ENCODE measurements around the gene WDR87.

WDR87 gene

DNA sequence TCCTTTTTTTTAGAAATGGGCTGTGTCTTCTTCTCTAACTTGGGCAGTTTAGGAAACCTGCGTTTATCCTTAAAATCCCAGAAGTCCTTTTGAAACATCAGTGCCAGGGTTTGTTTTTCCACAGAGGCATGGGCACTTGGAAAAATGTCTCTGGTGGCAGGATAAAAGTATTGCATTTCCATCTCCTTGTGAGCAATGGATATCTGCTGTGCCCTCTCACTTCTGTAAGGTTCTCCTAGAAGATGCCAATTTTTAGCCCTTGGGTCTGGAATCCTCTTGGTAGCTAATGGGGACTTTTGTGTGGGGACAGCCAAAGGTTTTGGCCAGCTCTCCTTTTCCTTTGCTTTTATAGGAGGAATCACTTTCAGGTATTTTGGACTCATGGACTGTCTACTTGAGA lies 21.0 kb downstream of the WDR87 start:
- TF ChIP-seq, protein P1, sequence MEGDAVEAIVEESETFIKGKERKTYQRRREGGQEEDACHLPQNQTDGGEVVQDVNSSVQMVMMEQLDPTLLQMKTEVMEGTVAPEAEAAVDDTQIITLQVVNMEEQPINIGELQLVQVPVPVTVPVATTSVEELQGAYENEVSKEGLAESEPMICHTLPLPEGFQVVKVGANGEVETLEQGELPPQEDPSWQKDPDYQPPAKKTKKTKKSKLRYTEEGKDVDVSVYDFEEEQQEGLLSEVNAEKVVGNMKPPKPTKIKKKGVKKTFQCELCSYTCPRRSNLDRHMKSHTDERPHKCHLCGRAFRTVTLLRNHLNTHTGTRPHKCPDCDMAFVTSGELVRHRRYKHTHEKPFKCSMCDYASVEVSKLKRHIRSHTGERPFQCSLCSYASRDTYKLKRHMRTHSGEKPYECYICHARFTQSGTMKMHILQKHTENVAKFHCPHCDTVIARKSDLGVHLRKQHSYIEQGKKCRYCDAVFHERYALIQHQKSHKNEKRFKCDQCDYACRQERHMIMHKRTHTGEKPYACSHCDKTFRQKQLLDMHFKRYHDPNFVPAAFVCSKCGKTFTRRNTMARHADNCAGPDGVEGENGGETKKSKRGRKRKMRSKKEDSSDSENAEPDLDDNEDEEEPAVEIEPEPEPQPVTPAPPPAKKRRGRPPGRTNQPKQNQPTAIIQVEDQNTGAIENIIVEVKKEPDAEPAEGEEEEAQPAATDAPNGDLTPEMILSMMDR (IDR thresholded peaks at IDR 0.05; ENCODE audit: low read depth, low read length), result no peak; the same call in 1 of the 2 replicates
- Histone ChIP-seq H3K36me3 (no peaks in the 10 kb centered on the region), H3K27me3 (no peaks in the 10 kb centered on the region; the same call in 1 of the 2 replicates), H3K9me3 (no peaks in the 10 kb centered on the region; the same call in none of the 2 replicates), H3K4me1 (no peaks in the 10 kb centered on the region), H3K4me3 (ENCODE audit: low read depth, low read length) (no peak overlapping the region)
- no peak for DNase-seq

DNA sequence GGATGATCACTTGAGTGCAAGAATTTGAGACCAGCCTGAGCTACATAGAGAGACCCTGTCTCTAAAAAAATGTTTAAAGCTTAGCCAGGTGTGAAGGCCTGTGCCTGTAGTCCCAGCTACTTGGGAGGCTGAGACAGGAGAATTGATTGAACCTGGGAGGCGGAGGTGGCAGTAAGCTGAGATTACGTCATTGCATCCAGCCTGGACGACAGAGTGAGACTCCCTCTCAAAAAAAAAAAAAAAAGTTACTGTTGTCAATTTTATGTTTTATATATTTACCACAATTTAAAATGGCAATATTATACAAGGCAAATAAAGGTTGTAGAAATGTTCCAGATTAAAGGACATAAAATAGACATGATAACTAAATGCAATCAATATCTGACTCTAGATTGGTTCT lies 29.2 kb downstream of the WDR87 start:
- Histone ChIP-seq H3K36me3 (no peaks in the 10 kb centered on the region), H3K9me3 (no peaks in the 10 kb centered on the region; the same call in 1 of the 2 replicates), H3K27me3 (no peaks in the 10 kb centered on the region), H3K4me3 (ENCODE audit: low read depth, low read length) (no peak overlapping the region), H3K4me1 (no peaks in the 10 kb centered on the region)
- TF ChIP-seq, protein P1 (IDR thresholded peaks at IDR 0.05; ENCODE audit: low read depth, low read length), result no peak
- DNase-seq, result no peak

DNA sequence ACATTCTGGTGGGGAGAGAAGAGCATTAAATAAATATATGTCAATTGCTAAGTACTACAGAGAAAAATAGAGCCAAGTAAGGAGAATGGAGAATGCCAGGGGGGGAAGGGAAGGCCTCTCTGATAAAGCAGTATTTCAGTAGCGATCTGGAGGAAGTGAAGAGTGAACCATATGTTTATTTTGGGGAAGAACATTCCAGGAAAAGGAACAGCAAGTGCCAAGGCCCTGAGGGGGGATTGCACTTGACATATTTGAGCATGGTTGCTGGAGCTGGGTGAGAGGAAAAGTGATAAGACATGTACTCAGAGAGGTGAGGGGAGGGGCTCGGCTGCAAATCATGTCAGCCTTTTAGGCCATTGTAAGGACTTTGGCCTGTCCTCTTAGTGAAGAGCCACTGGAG lies 30.4 kb downstream of the WDR87 start:
- Histone ChIP-seq H3K36me3 (no peaks in the 10 kb centered on the region), H3K4me3 (ENCODE audit: low read depth, low read length) (no peak overlapping the region), H3K27me3 (no peaks in the 10 kb centered on the region), H3K9me3 (no peaks in the 10 kb centered on the region; the same call in 1 of the 2 replicates), H3K4me1 (no peaks in the 10 kb centered on the region)
- DNase-seq, result no peak
- TF ChIP-seq, protein P1 (IDR thresholded peaks at IDR 0.05; ENCODE audit: low read depth, low read length), result no peak

DNA sequence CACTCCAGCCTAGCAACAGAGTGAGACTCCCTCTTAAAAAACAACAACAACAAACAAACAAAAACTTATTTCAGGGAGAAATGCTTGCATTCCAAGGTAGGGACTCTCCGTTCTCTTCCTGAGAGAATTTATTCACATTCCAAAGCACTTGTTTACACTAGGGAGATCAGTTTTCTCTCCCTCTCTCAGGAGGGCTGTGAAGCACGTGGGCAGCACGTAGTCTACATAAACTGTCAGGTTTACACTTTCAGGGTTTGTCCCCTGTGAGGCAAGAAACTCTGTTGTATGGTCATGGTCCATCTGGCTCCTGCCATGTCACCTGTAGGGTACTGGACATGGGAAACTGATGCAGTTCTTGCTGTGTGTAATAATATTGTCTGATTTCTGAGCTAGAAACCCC lies 31.6 kb downstream of the WDR87 start:
- TF ChIP-seq, protein P1 (IDR thresholded peaks at IDR 0.05; ENCODE audit: low read depth, low read length), result no peak
- no peaks in the 10 kb centered on the region for H3K27me3 ChIP-seq
- H3K9me3 ChIP-seq, result no peaks in the 10 kb centered on the region
- DNase-seq, result no peak
- no peaks in the 10 kb centered on the region for H3K36me3 ChIP-seq
- no peak overlapping the region for H3K4me3 ChIP-seq (ENCODE audit: low read depth, low read length)
- no peaks in the 10 kb centered on the region for H3K4me1 ChIP-seq

DNA sequence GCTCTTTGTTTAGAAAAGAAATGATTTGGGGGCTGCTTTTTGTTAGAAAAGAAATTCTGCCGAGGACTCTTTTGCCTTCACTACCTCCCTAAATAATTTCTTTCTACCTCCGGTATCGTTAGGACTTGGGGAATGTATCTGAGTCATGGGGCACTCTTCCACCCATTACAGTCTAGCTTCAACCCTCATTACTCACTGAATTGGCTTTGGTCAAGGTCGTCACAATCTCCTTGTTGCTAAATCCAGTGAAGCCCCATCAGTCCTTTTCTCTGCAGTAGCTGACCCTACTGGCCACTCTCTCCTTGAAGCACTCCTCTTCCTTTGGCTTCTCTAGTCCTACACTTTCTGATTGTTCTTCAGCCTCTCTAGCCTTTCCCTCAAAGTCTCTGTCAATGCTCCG lies 34.0 kb downstream of the WDR87 start:
- TF ChIP-seq, protein P1 (IDR thresholded peaks at IDR 0.05; ENCODE audit: low read depth, low read length), result no peak
- H3K4me1 ChIP-seq, result no peaks in the 10 kb centered on the region

DNA sequence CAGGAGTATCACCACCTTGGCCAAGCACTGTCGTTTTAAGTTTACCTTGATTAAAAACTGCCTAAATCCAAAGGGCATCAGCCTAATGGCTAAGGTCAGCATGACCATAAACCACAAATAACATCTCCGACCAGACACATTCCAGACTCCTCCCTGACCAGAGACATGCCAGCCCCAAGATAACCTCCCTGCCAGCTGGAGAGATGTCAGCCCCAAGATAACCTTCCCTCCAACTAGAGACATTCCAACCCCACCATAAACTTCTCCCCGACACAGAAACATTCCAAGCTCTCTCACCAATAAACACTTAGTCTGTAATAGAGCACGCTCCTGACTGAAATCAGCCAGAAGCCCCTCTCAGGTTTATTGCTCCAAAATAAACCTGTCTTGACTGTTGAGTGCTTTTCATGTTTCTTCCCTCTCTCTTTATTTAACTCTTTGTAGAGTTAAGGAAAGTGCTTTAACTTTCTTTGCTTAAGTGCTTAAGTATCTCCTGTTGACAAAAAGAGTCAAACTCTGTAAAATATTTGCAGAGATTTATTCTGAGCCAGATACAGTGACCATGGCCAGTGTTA lies 36.5 kb downstream of the WDR87 start:
- H3K4me1 ChIP-seq, result no peaks in the 10 kb centered on the region
- H3K9me3 ChIP-seq, result no peaks in the 10 kb centered on the region; the same call in 1 of the 2 replicates
- TF ChIP-seq, protein P1 (IDR thresholded peaks at IDR 0.05; ENCODE audit: low read depth, low read length), result no peak
- no peak for DNase-seq
- no peaks in the 10 kb centered on the region for H3K27me3 ChIP-seq
- no peak overlapping the region for H3K4me3 ChIP-seq (ENCODE audit: low read depth, low read length)
- no peaks in the 10 kb centered on the region for H3K36me3 ChIP-seq

More for the DNA sequence above, 34.0 kb downstream of the WDR87 start:
- no peak for DNase-seq
- Histone ChIP-seq H3K27me3 (no peaks in the 10 kb centered on the region), H3K4me3 (ENCODE audit: low read depth, low read length) (no peak overlapping the region), H3K36me3 (no peaks in the 10 kb centered on the region), H3K9me3 (no peaks in the 10 kb centered on the region; the same call in 1 of the 2 replicates)

All from BE2C (cell line).